Transverse colon (tissue), 3 donors: Measurements from ENCODE around the gene GTF3C5.

Experiments used
- CTCF ChIP-seq, 5 experiments: fragments of 200-600 bp in 3 of 5; fragments of 450-650 bp in 2 of 5; sonication (generic) in 3 of 5; IDR thresholded peaks; 1 replicate in 2 of 5; 2 replicates in 3 of 5; pipeline ENCODE4 v1.5.1; 2016 to 2017; ENCODE audit warnings: antibody characterized with exemption in 5 of 5, inconsistent platforms in 3 of 5, mild to moderate bottlenecking in 2 of 5, moderate library complexity in 1 of 5
- EP300 ChIP-seq: sonication (generic); formaldehyde crosslinking; IDR thresholded peaks from one replicate; pipeline ENCODE4 v1.6.1; 2017; ENCODE audit warnings: antibody characterized with exemption, low read depth

GRCh38 chr9:133029994-133030316, 842 bp upstream of the GTF3C5 start:
- TF ChIP-seq EP300: no peak
- TF ChIP-seq CTCF (IDR thresholded peaks at IDR 0.05): no peak
